Measurements from ENCODE around the gene RABGGTA. TPM values are rescaled to one million over a fixed set of nuclear protein-coding genes. Genes with fewer than 3 reads are reported as not detected.

RABGGTA gene
- total RNA-seq, 3 donors from 2014 or later (not counting 1 experiment from before 2014, with no cell fraction given) = 72.9 to 95.1 (median 88.5) TPM

GRCh38 chr14:24304019-24304387 is 32.6 kb upstream of the RABGGTA start:
- peaks cover 67% of the 10 kb centered on the region for H3K36me3 ChIP-seq (ENCODE audit: control insufficient read depth, insufficient read depth, low read length)
- DNase-seq (no peak), ATAC-seq (no peak)
- TF ChIP-seq CTCF (IDR thresholded peaks at IDR 0.05) = no peak
- Mint-ChIP-seq H3K4me3 (no peak overlapping the region), H3K9me3 (no peaks in the 10 kb centered on the region), H3K4me1 (peaks cover 41 to 54% of the 10 kb centered on the region in 2 donors), H3K36me3 (peaks cover 10% of the 10 kb centered on the region), H3K27ac (no peak overlapping the region), H3K27me3 (ENCODE audit: low read depth in 2 of 2) (no peaks in the 10 kb centered on the region)
- peaks cover 29% of the 10 kb centered on the region for H3K4me1 ChIP-seq (ENCODE audit: control insufficient read depth, insufficient read depth, low read length)
- 97% methylated on average over 11 of the region's 11 CpGs for WGBS (ENCODE audit: insufficient coverage)
- intact Hi-C loops (cut with micrococcal nuclease) = no loop called here
- no peak overlapping the region for H3K4me3 ChIP-seq (ENCODE audit: low read length)
- H3K27ac ChIP-seq (ENCODE audit: low read length) = no peak overlapping the region
- H3K27me3 ChIP-seq (ENCODE audit: control insufficient read depth, insufficient read depth, low read length) = no peaks in the 10 kb centered on the region
- H3K9me3 ChIP-seq (ENCODE audit: control insufficient read depth, insufficient read depth, low read length) = no peaks in the 10 kb centered on the region

GRCh38 chr14:24300326-24300980 is 29.1 kb upstream of the RABGGTA start:
- Histone ChIP-seq H3K4me1 (ENCODE audit: control insufficient read depth, insufficient read depth, low read length) (peaks cover 25% of the 10 kb centered on the region), H3K27ac (ENCODE audit: low read length) (peak overlapping the region; percentile 61)

GRCh38 chr14:24299255-24300191 is 28.1 kb upstream of the RABGGTA start, which contains the start of the genes DHRS1 and NOP9:
TSS of gene DHRS1 (minus strand) at chr14:24299780. CDS start at chr14:24299106, 674 bp downstream.
TSS of gene NOP9 (plus strand) at chr14:24299850. CDS start at chr14:24299955, 105 bp downstream.
- H3K27me3 ChIP-seq (ENCODE audit: control insufficient read depth, insufficient read depth, low read length) = no peaks in the 10 kb centered on the region
- Mint-ChIP-seq H3K27me3 (ENCODE audit: low read depth in 2 of 2) (no peaks in the 10 kb centered on the region), H3K4me3 (peak within 1 kb of the TSS; percentile 91), H3K9me3 (no peaks in the 10 kb centered on the region), H3K27ac (peak within 1 kb of the TSS; percentile 91 to 92), H3K36me3 (peaks cover 5% of the 10 kb centered on the region), H3K4me1 (peaks cover 42 to 55% of the 10 kb centered on the region in 2 donors)
- intact Hi-C loops (cut with micrococcal nuclease) = loop anchor here (1.0 to 2.0 kb wide), 5 partner anchors 11 to 184 kb away; partner anchors contain the start of genes IPO4, LTB4R2 and RABGGTA
- DNase-seq (peak; percentile 95 to 96), ATAC-seq (peak; percentile 79 to 89 (median 82))
- no peak for TF ChIP-seq CTCF (IDR thresholded peaks at IDR 0.05)
- peak within 1 kb of the TSS; percentile 51 for H3K4me3 ChIP-seq (ENCODE audit: low read length)
- H3K27ac ChIP-seq (ENCODE audit: low read length) = peak within 1 kb of the TSS; percentile 61
- H3K36me3 ChIP-seq (ENCODE audit: control insufficient read depth, insufficient read depth, low read length) = peaks cover 45% of the 10 kb centered on the region
- WGBS (ENCODE audit: insufficient coverage) = under 1% methylated on average over 75 of the region's 75 CpGs
- H3K4me1 ChIP-seq (ENCODE audit: control insufficient read depth, insufficient read depth, low read length) = peaks cover 25% of the 10 kb centered on the region
- H3K9me3 ChIP-seq (ENCODE audit: control insufficient read depth, insufficient read depth, low read length) = no peaks in the 10 kb centered on the region

More at GRCh38 chr14:24300326-24300980, 29.1 kb upstream of the RABGGTA start:
- intact Hi-C loops (cut with micrococcal nuclease) = loop anchor here (1.0 kb wide), 1 partner anchor 10 kb away; the partner anchor contains the start of gene LTB4R2
- Mint-ChIP-seq H3K4me1 (peaks cover 42 to 55% of the 10 kb centered on the region in 2 donors), H3K9me3 (no peaks in the 10 kb centered on the region), H3K27ac (peak overlapping the region; percentile 91 to 92), H3K27me3 (ENCODE audit: low read depth in 2 of 2) (no peaks in the 10 kb centered on the region), H3K4me3 (peak overlapping the region; percentile 91), H3K36me3 (peaks cover 14% of the 10 kb centered on the region)
- Histone ChIP-seq H3K9me3 (ENCODE audit: control insufficient read depth, insufficient read depth, low read length) (no peaks in the 10 kb centered on the region), H3K27me3 (ENCODE audit: control insufficient read depth, insufficient read depth, low read length) (no peaks in the 10 kb centered on the region), H3K4me3 (ENCODE audit: low read length) (peak overlapping the region; percentile 51), H3K36me3 (ENCODE audit: control insufficient read depth, insufficient read depth, low read length) (peaks cover 54% of the 10 kb centered on the region)
- no peak for TF ChIP-seq CTCF (IDR thresholded peaks at IDR 0.05)
- WGBS (ENCODE audit: insufficient coverage) = 43% methylated on average over 16 of the region's 16 CpGs
- DNase-seq = no peak
- no peak for ATAC-seq
